Cardiac muscle cell (in vitro differentiated cells and primary cell): Measurements from ENCODE around the gene TRIM62. TPM values are rescaled to one million over a fixed set of nuclear protein-coding genes. Genes with fewer than 3 reads are reported as not detected.
"Not testable (repeated sequence)": the region's sequence is repeated elsewhere in the genome, so short reads cannot be mapped to it uniquely, and the experiment has no call there.

ENCODE experiments used
- DNase-seq, 2 donors: peaks; one replicate each; pipeline versions ENCODE4 v3.0.0 to v3.0.0-alpha.2; 2010 to 2017; ENCODE audit warnings: low read depth in 1 of 2, low spot score in 1 of 2
- H3K27ac ChIP-seq: fragments of 200-600 bp; sonication (generic); 2 replicates; pipeline ENCODE4 v1.5.1; 2016
- H3K27me3 ChIP-seq: fragments of 200-600 bp; sonication (generic); 2 replicates; pipeline ENCODE4 v1.6.0; 2016; ENCODE audit warnings: control low read depth
- H3K36me3 ChIP-seq: fragments of 200-600 bp; sonication (generic); 2 replicates; pipeline ENCODE4 v1.5.1; 2016; ENCODE audit warnings: control low read depth
- H3K4me1 ChIP-seq: fragments of 200-600 bp; sonication (generic); 2 replicates; pipeline ENCODE4 v1.8.1; 2017; ENCODE audit warnings: low read depth, mild to moderate bottlenecking, mixed run types
- H3K4me3 ChIP-seq: fragments of 200-600 bp; sonication (generic); 2 replicates; pipeline ENCODE4 v1.5.1; 2016; ENCODE audit warnings: mild to moderate bottlenecking
- H3K9me3 ChIP-seq: fragments of 200-600 bp; sonication (generic); 2 replicates; pipeline ENCODE4 v1.5.1; 2017; ENCODE audit warnings: low read depth, mild to moderate bottlenecking, control low read depth
- CTCF ChIP-seq: IDR thresholded peaks from 2 replicates; pipeline ENCODE4 v1.5.1; 2012; ENCODE audit warnings: low read depth, mild to moderate bottlenecking, low read length
- polyA plus RNA-seq: library from polyadenylated mRNA; unstranded; fragments of >200 nt; fragmentation: Nextera tagmentation; extraction: Ambion mirVana; gene quantifications from 2 replicates; pipeline ENCODE4 v1.2.1, GENCODE V29; 2016
- total RNA-seq: library from RNA; depleted of rRNA; stranded (reverse); fragments of >200 nt; gene quantifications from 2 replicates; pipeline ENCODE4 v1.2.3, GENCODE V29; 2016

TRIM62 gene
- total and polyA plus RNA-seq, 2 experiments from 2014 or later = 3.1 to 5.8 TPM

- no peak overlapping the region for H3K27ac ChIP-seq
- DNase-seq = no peak
Measured at GRCh38 chr1:33141216-33141615, 40.6 kb downstream of the TRIM62 start.

GRCh38 chr1:33140153-33141149 is 41.4 kb downstream of the TRIM62 start:
- TF ChIP-seq CTCF = peak; percentile 23
- no peak overlapping the region for H3K27ac ChIP-seq
- DNase-seq = peak in 1 of 2 donors; percentile 39
- no peaks in the 10 kb centered on the region for H3K36me3 ChIP-seq
- no peaks in the 10 kb centered on the region for H3K27me3 ChIP-seq
- H3K4me3 ChIP-seq = no peak overlapping the region
- no peaks in the 10 kb centered on the region for H3K4me1 ChIP-seq
- no peaks in the 10 kb centered on the region for H3K9me3 ChIP-seq

More at GRCh38 chr1:33141216-33141615, 40.6 kb downstream of the TRIM62 start:
- Histone ChIP-seq H3K4me1 (no peaks in the 10 kb centered on the region), H3K9me3 (no peaks in the 10 kb centered on the region), H3K4me3 (no peak overlapping the region), H3K27me3 (no peaks in the 10 kb centered on the region), H3K36me3 (no peaks in the 10 kb centered on the region)
- TF ChIP-seq CTCF = no peak

- Histone ChIP-seq H3K9me3 (no peaks in the 10 kb centered on the region), H3K4me1 (no peaks in the 10 kb centered on the region), H3K27ac (no peak overlapping the region), H3K36me3 (no peaks in the 10 kb centered on the region), H3K4me3 (no peak overlapping the region), H3K27me3 (no peaks in the 10 kb centered on the region)
- peak; percentile 68 to 73 for DNase-seq
- peak; percentile 75 for TF ChIP-seq CTCF
Measured at GRCh38 chr1:33137800-33138199, 44.0 kb downstream of the TRIM62 start.

GRCh38 chr1:33136041-33136440 is 45.8 kb downstream of the TRIM62 start:
- H3K4me1 ChIP-seq, H3K27ac ChIP-seq, H3K36me3 ChIP-seq, DNase-seq, H3K27me3 ChIP-seq, H3K4me3 ChIP-seq, H3K9me3 ChIP-seq: not testable (repeated sequence)

GRCh38 chr1:33133478-33134105 is 48.3 kb downstream of the TRIM62 start:
- H3K27ac ChIP-seq = no peak overlapping the region
- H3K4me3 ChIP-seq = no peak overlapping the region
- no peaks in the 10 kb centered on the region for H3K9me3 ChIP-seq
- DNase-seq = no peak
- no peaks in the 10 kb centered on the region for H3K27me3 ChIP-seq
- TF ChIP-seq CTCF = no peak
- no peaks in the 10 kb centered on the region for H3K4me1 ChIP-seq
- no peaks in the 10 kb centered on the region for H3K36me3 ChIP-seq

GRCh38 chr1:33132549-33132948 is 49.3 kb downstream of the TRIM62 start:
- Histone ChIP-seq H3K27ac (no peak overlapping the region), H3K27me3 (no peaks in the 10 kb centered on the region), H3K4me3 (no peak overlapping the region), H3K4me1 (no peaks in the 10 kb centered on the region), H3K36me3 (no peaks in the 10 kb centered on the region), H3K9me3 (no peaks in the 10 kb centered on the region)
- DNase-seq = no peak
- no peak for TF ChIP-seq CTCF
